K562 (cell line): ENCODE measurements around the gene CTDSPL. TPM values are rescaled to one million over a fixed set of nuclear protein-coding genes. Genes with fewer than 3 reads are reported as not detected.

Experiments
- FOS ChIP-seq: IDR thresholded peaks from 3 replicates; pipeline ENCODE4 v1.6.1; 2011; ENCODE audit not compliant: insufficient read length; ENCODE audit errors: extremely low read depth
- FOSL1 ChIP-seq: fragments of 200-800 bp; sonication (Bioruptor generic); conservative IDR thresholded peaks from 2 replicates; pipeline ENCODE4 v1.6.1; 2016; ENCODE audit warnings: missing genetic modification characterization, missing compliant biosample characterization
- GABPB2 ChIP-seq: fragments of 250-450 bp; sonication (Bioruptor Pico); conservative IDR thresholded peaks from 2 replicates; pipeline ENCODE4 v1.5.1; 2021; ENCODE audit warnings: mild to moderate bottlenecking
- HMG20B ChIP-seq: fragments of 250-450 bp; sonication (Bioruptor Pico); IDR thresholded peaks from 2 replicates; pipeline ENCODE4 v1.5.0; 2021; ENCODE audit warnings: mild to moderate bottlenecking
- KHSRP ChIP-seq: fragments of 450-650 bp; IDR thresholded peaks from 2 replicates; pipeline ENCODE4 v1.6.1; 2017
- NCOA2 ChIP-seq, 2 experiments: fragments of 450-650 bp; IDR thresholded peaks; 2 replicates each; pipeline ENCODE4 v1.6.1; 2018; ENCODE audit warnings: mild to moderate bottlenecking in 2 of 2, moderate library complexity in 1 of 2; ENCODE audit not compliant: partially characterized antibody in 2 of 2
- NR0B1 ChIP-seq: fragments of 450-650 bp; IDR thresholded peaks from one replicate; pipeline ENCODE4 v1.6.1; 2018; ENCODE audit warnings: mild to moderate bottlenecking, moderate library complexity; ENCODE audit not compliant: partially characterized antibody
- OTX1 ChIP-seq: fragments of 450-650 bp; formaldehyde crosslinking; IDR thresholded peaks from 2 replicates; pipeline ENCODE4 v1.4.0; 2022; ENCODE audit warnings: mild to moderate bottlenecking
- PCBP1 ChIP-seq: fragments of 200-400 bp; formaldehyde crosslinking; IDR thresholded peaks from 2 replicates; pipeline ENCODE4 v1.6.1; 2018; ENCODE audit warnings: mild to moderate bottlenecking, low read depth, low read length; ENCODE audit not compliant: poor library complexity, severe bottlenecking
- PHTF2 ChIP-seq: fragments of 250-450 bp; sonication (Bioruptor Pico); IDR thresholded peaks from 2 replicates; pipeline ENCODE4 v1.5.0; 2021; ENCODE audit warnings: mild to moderate bottlenecking
- PRDM10 ChIP-seq: fragments of 450-650 bp; IDR thresholded peaks from 2 replicates; pipeline ENCODE4 v1.6.1; 2018; ENCODE audit not compliant: partially characterized antibody
- RFX5 ChIP-seq: IDR thresholded peaks from 2 replicates; pipeline ENCODE4 v1.6.1; 2011; ENCODE audit warnings: low read depth, mild to moderate bottlenecking, improper control_type of control experiment, low read length
- SIX5 ChIP-seq, 2 experiments: IDR thresholded peaks; 2 replicates each; pipeline ENCODE4 v1.6.1; 2011; ENCODE audit warnings: low read length in 2 of 2, borderline replicate concordance in 1 of 2, low read depth in 1 of 2, mild to moderate bottlenecking in 1 of 2, moderate library complexity in 1 of 2; ENCODE audit not compliant: insufficient read depth in 1 of 2
- SMAD2 ChIP-seq: fragments of 150-350 bp; IDR thresholded peaks from 2 replicates; pipeline ENCODE4 v1.6.1; 2014; ENCODE audit warnings: low read depth, mild to moderate bottlenecking, low read length
- SMARCA4 ChIP-seq: fragments of 450-650 bp; IDR thresholded peaks from 2 replicates; pipeline ENCODE4 v1.6.1; 2016
- SMARCA5 ChIP-seq: fragments of 450-650 bp; IDR thresholded peaks from 2 replicates; pipeline ENCODE4 v1.6.1; 2016
- TEAD2 ChIP-seq: fragments of 450-650 bp; IDR thresholded peaks from 2 replicates; pipeline ENCODE4 v1.6.1; 2016; ENCODE audit warnings: missing genetic modification characterization, control low read depth, missing compliant biosample characterization
- ZNF589 ChIP-seq: fragments of 200-800 bp; sonication (Bioruptor generic); IDR thresholded peaks from 2 replicates; pipeline ENCODE4 v1.6.1; 2016; ENCODE audit warnings: low read depth, missing genetic modification characterization, missing compliant biosample characterization
- ZNF764 ChIP-seq: fragments of 250-450 bp; sonication (Bioruptor Pico); IDR thresholded peaks from 2 replicates; pipeline ENCODE4 v1.4.0; 2020; ENCODE audit warnings: low read depth, mild to moderate bottlenecking, moderate library complexity
- polyA plus RNA-seq, 8 experiments: library from polyadenylated mRNA; depleted of rRNA in 4 of 8; stranded (reverse) in 5 of 8; unstranded in 3 of 8; fragments of >200 nt; fragmentation: Nextera tagmentation in 2 of 8; fragmentation: Illumina TruSeq in 1 of 8; extraction: Ambion mirVana in 2 of 8; extraction: Trizol in 1 of 8; gene quantifications; 2 replicates each; pipeline versions ENCODE4 v1.2.1 to v1.2.3, GENCODE V29; 2011 to 2014; ENCODE audit warnings: inconsistent platforms in 1 of 8, missing spikeins in 1 of 8
- total RNA-seq, 7 experiments: library from RNA; depleted of rRNA in 6 of 7; stranded (reverse); fragments of >200 nt in 6 of 7; fragmentation: Illumina TruSeq in 2 of 7; extraction: Trizol in 2 of 7; gene quantifications; 2 replicates each; pipeline versions ENCODE4 v1.2.1 to v1.2.3, GENCODE V29; 2011 to 2021; ENCODE audit warnings: low replicate concordance in 1 of 7
- TF ChIP-seq, protein P1 (sequence below): sonication (generic); formaldehyde crosslinking; IDR thresholded peaks from 2 replicates; pipeline ENCODE4 v1.8.0; 2022; ENCODE audit warnings: mild to moderate bottlenecking, missing genetic modification reagents
- TF ChIP-seq, protein P2 (sequence below): fragments of 250-450 bp; sonication (Bioruptor Pico); IDR thresholded peaks from 2 replicates; pipeline ENCODE4 v1.9.0; 2021; ENCODE audit warnings: mild to moderate bottlenecking
- TF ChIP-seq, protein P3 (sequence below): sonication (generic); formaldehyde crosslinking; IDR thresholded peaks from 2 replicates; pipeline ENCODE4 v1.8.0; 2022; ENCODE audit warnings: mild to moderate bottlenecking, low read depth, missing genetic modification reagents

CTDSPL gene
- total and polyA plus RNA-seq, 9 of the 15 experiments (the other 6 are each of a cell fraction or from before 2014, with no cell fraction given), result 5.1 to 19.3 (median 11.3) TPM

GRCh38 chr3:37824090-37824953 is 37.4 kb upstream of the CTDSPL start (continued):
- TF ChIP-seq OTX1 (CRISPR knock-in tag), result peak; percentile 73; the same call in 1 of the 2 replicates
- no peak for TF ChIP-seq ZNF764 (CRISPR knock-in tag)
- no peak for TF ChIP-seq HMG20B (CRISPR knock-in tag)
- TF ChIP-seq PCBP1, result no peak
- TF ChIP-seq FOSL1, result no peak
- TF ChIP-seq FOS, result no peak
- TF ChIP-seq GABPB2, result no peak
- TF ChIP-seq KHSRP, result no peak
- TF ChIP-seq RFX5, result no peak
- TF ChIP-seq PHTF2 (CRISPR knock-in tag), result no peak
- TF ChIP-seq SIX5 (IDR thresholded peaks at IDR 0.05; ENCODE audit: borderline replicate concordance in 1 of 2, insufficient read depth in 1 of 2, low read depth in 1 of 2, low read length in 2 of 2), result no peak
- no peak for TF ChIP-seq SMAD2
- TF ChIP-seq, protein P1, sequence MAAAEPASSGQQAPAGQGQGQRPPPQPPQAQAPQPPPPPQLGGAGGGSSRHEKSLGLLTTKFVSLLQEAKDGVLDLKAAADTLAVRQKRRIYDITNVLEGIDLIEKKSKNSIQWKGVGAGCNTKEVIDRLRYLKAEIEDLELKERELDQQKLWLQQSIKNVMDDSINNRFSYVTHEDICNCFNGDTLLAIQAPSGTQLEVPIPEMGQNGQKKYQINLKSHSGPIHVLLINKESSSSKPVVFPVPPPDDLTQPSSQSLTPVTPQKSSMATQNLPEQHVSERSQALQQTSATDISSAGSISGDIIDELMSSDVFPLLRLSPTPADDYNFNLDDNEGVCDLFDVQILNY (CRISPR knock-in tag), result no peak
- TF ChIP-seq, protein P2, sequence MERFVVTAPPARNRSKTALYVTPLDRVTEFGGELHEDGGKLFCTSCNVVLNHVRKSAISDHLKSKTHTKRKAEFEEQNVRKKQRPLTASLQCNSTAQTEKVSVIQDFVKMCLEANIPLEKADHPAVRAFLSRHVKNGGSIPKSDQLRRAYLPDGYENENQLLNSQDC (CRISPR knock-in tag), result no peak
- no peak for TF ChIP-seq NCOA2 (IDR thresholded peaks at IDR 0.05; ENCODE audit: partially characterized antibody in 2 of 2)
- TF ChIP-seq NR0B1, result no peak
- peak; percentile 99 for TF ChIP-seq ZNF589 (CRISPR knock-in tag)
- TF ChIP-seq SMARCA5, result no peak
- no peak for TF ChIP-seq SMARCA4
- TF ChIP-seq TEAD2, result peak; percentile 97
- no peak for TF ChIP-seq PRDM10
- TF ChIP-seq, protein P3, sequence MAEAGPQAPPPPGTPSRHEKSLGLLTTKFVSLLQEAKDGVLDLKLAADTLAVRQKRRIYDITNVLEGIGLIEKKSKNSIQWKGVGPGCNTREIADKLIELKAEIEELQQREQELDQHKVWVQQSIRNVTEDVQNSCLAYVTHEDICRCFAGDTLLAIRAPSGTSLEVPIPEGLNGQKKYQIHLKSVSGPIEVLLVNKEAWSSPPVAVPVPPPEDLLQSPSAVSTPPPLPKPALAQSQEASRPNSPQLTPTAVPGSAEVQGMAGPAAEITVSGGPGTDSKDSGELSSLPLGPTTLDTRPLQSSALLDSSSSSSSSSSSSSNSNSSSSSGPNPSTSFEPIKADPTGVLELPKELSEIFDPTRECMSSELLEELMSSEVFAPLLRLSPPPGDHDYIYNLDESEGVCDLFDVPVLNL (CRISPR knock-in tag), result no peak
